ENCODE measurements around the gene TM4SF5. TPM values are rescaled to one million over a fixed set of nuclear protein-coding genes. Genes with fewer than 3 reads are reported as not detected.

TM4SF5 gene
- polyA plus RNA-seq, 3 donors, result not detected

GRCh38 chr17:4744999-4745969 lies 26.4 kb upstream of the TM4SF5 start:
- H3K36me3 Mint-ChIP-seq, result peaks cover under 1 to 12% of the 10 kb centered on the region in 2 donors
- H3K9me3 Mint-ChIP-seq, result peaks cover 0 to 4% (median under 1%) of the 10 kb centered on the region in 7 donors
- TF ChIP-seq CTCF (IDR thresholded peaks at IDR 0.05), result no peak
- no peak for DNase-seq
- Histone ChIP-seq H3K27me3 (ENCODE audit: control insufficient read depth in 2 of 2, insufficient read depth in 2 of 2, low read length in 2 of 2) (peaks cover 7 to 44% of the 10 kb centered on the region in 2 donors), H4K20me1 (ENCODE audit: insufficient read depth, low read length) (no peaks in the 10 kb centered on the region), H3K27ac (ENCODE audit: low read depth in 1 of 2, low read length in 2 of 2) (no peak overlapping the region), H3K4me3 (replicated peaks in 1 of 3; ENCODE audit: low read depth in 2 of 3, low read length in 3 of 3) (no peak overlapping the region), H3K36me3 (replicated peaks in 1 of 2; ENCODE audit: control insufficient read depth in 1 of 2, insufficient read depth in 2 of 2, low read length in 2 of 2) (no peaks in the 10 kb centered on the region), H3K79me2 (ENCODE audit: insufficient read depth, low read length) (no peaks in the 10 kb centered on the region), H3K9ac (ENCODE audit: insufficient read depth, low read length, poor library complexity, severe bottlenecking) (no peak overlapping the region), H3K4me1 (ENCODE audit: control insufficient read depth in 1 of 2, insufficient read depth in 2 of 2, low read length in 2 of 2) (peaks cover 30 to 40% of the 10 kb centered on the region in 2 donors), H2AFZ (ENCODE audit: insufficient read depth, low read depth, low read length, poor library complexity, severe bottlenecking) (no peak overlapping the region), H3K4me2 (replicated peaks; ENCODE audit: extremely low read depth, low read length, poor library complexity, severe bottlenecking) (no peak overlapping the region), H3K9me3 (replicated peaks in 1 of 2; ENCODE audit: control insufficient read depth in 1 of 2, insufficient read depth in 1 of 2, low read length in 2 of 2) (no peaks in the 10 kb centered on the region)
- intact Hi-C loops (cut with micrococcal nuclease), result loop anchor here in 1 of 2 donors (5.0 kb wide), 1 partner anchor 32 kb away; no protein-coding TSS in a partner anchor
- peaks cover 48% of the 10 kb centered on the region for H3K4me1 Mint-ChIP-seq
- 11% methylated on average over 28 of the region's 51 CpGs for WGBS (ENCODE audit: insufficient coverage)
- H3K27ac Mint-ChIP-seq, result peak overlapping the region in 4 of 7 donors; percentile 8 to 78 (median 53)
- H3K4me3 Mint-ChIP-seq, result peak overlapping the region; percentile 43 to 81
- H3K27me3 Mint-ChIP-seq (ENCODE audit: low read depth in 3 of 3), result peaks cover 38 to 73% (median 43%) of the 10 kb centered on the region in 3 donors

GRCh38 chr17:4747847-4748246 lies 23.8 kb upstream of the TM4SF5 start:
- 0% methylated on average over 1 of the region's 5 CpGs for WGBS (ENCODE audit: insufficient coverage)
- Histone ChIP-seq H2AFZ (ENCODE audit: insufficient read depth, low read depth, low read length, poor library complexity, severe bottlenecking) (no peak overlapping the region), H3K27ac (ENCODE audit: low read depth in 1 of 2, low read length in 2 of 2) (peak overlapping the region; percentile 47 to 63), H3K4me2 (replicated peaks; ENCODE audit: extremely low read depth, low read length, poor library complexity, severe bottlenecking) (peak overlapping the region; percentile 62), H3K9me3 (replicated peaks in 1 of 2; ENCODE audit: control insufficient read depth in 1 of 2, insufficient read depth in 1 of 2, low read length in 2 of 2) (no peaks in the 10 kb centered on the region), H4K20me1 (ENCODE audit: insufficient read depth, low read length) (no peaks in the 10 kb centered on the region), H3K27me3 (ENCODE audit: control insufficient read depth in 2 of 2, insufficient read depth in 2 of 2, low read length in 2 of 2) (peaks cover 7 to 24% of the 10 kb centered on the region in 2 donors), H3K4me1 (ENCODE audit: control insufficient read depth in 1 of 2, insufficient read depth in 2 of 2, low read length in 2 of 2) (peaks cover 42 to 47% of the 10 kb centered on the region in 2 donors), H3K36me3 (replicated peaks in 1 of 2; ENCODE audit: control insufficient read depth in 1 of 2, insufficient read depth in 2 of 2, low read length in 2 of 2) (no peaks in the 10 kb centered on the region), H3K9ac (ENCODE audit: insufficient read depth, low read length, poor library complexity, severe bottlenecking) (no peak overlapping the region), H3K79me2 (ENCODE audit: insufficient read depth, low read length) (no peaks in the 10 kb centered on the region), H3K4me3 (replicated peaks in 1 of 3; ENCODE audit: low read depth in 2 of 3, low read length in 3 of 3) (peak overlapping the region in 1 of 3 experiments; percentile 53)
- H3K4me3 Mint-ChIP-seq, result peak overlapping the region; percentile 77 to 84
- peak; percentile 79 to 88 (median 79) for DNase-seq
- H3K27me3 Mint-ChIP-seq (ENCODE audit: low read depth in 3 of 3), result peaks cover 29 to 68% (median 31%) of the 10 kb centered on the region in 3 donors
- H3K4me1 Mint-ChIP-seq, result peaks cover 55% of the 10 kb centered on the region
- H3K27ac Mint-ChIP-seq, result peak overlapping the region; percentile 89 to 97 (median 92)
- no peak for TF ChIP-seq CTCF (IDR thresholded peaks at IDR 0.05)
- H3K9me3 Mint-ChIP-seq, result peaks cover 0 to 2% (median 0%) of the 10 kb centered on the region in 7 donors
- peaks cover 0 to 5% of the 10 kb centered on the region in 2 donors for H3K36me3 Mint-ChIP-seq
- intact Hi-C loops (cut with micrococcal nuclease), result no loop called here
